H1 (cell line): ENCODE results near the gene PLCB1. TPM values are rescaled to one million over a fixed set of nuclear protein-coding genes. Genes with fewer than 3 reads are reported as not detected.

Experiments
- ATF3 ChIP-seq: IDR thresholded peaks from 2 replicates; pipeline ENCODE4 v1.6.1; 2011; ENCODE audit warnings: low read depth, mild to moderate bottlenecking, low read length; ENCODE audit not compliant: insufficient read depth
- CHD7 ChIP-seq: fragments of 300-600 bp; sonication (generic); IDR thresholded peaks from 2 replicates; pipeline ENCODE4 v1.7.1; 2012; ENCODE audit warnings: low read length, moderate library complexity, mild to moderate bottlenecking, inconsistent platforms; ENCODE audit not compliant: insufficient replicate concordance
- SIN3A ChIP-seq, 2 experiments: IDR thresholded peaks in 1 of 2; conservative IDR thresholded peaks in 1 of 2; 2 replicates each; pipeline ENCODE4 v1.6.1; 2011 to 2012; ENCODE audit warnings: low read length in 2 of 2, improper control_type of control experiment in 1 of 2, low read depth in 1 of 2, mild to moderate bottlenecking in 1 of 2
- polyA plus RNA-seq, 7 experiments: library from polyadenylated mRNA; depleted of rRNA in 3 of 7; stranded (reverse) in 5 of 7; unstranded in 2 of 7; fragments of >200 nt in 5 of 7; fragments of 200-250 nt in 2 of 7; gene quantifications; 1 replicate in 5 of 7; 2 replicates in 1 of 7; 4 replicates in 1 of 7; pipeline versions ENCODE4 v1.2.1 to v1.2.3, GENCODE V29; 2011 to 2013; ENCODE audit warnings: missing spikeins in 2 of 7, mixed read lengths in 2 of 7
- total RNA-seq: library from RNA; stranded (reverse); fragmentation: NEBNext Ultra II Directional; extraction: Animal tissue kit (Norgen Biotek cat#: 25700); gene quantifications from 2 replicates; pipeline ENCODE4 v1.2.1, GENCODE V29; 2021

Gene PLCB1
- total and polyA plus RNA-seq, 2 of the 8 experiments (the other 6 are each of a cell fraction or from before 2014, with no cell fraction given): 2.6 to 9.1 TPM

GRCh38 chr20:8228315-8228714 lies 96.2 kb downstream of the PLCB1 start (continued):
- no peak for TF ChIP-seq CHD7
- no peak for TF ChIP-seq SIN3A (conservative IDR thresholded peaks at IDR 0.05 in 1 of 2, IDR thresholded peaks at IDR 0.05 in 1 of 2; ENCODE audit: low read depth in 1 of 2, low read length in 2 of 2)
- no peak for TF ChIP-seq ATF3
